Suprapubic skin (tissue), 4 donors: ENCODE measurements around the gene MSN.

ENCODE experiments used
- EP300 ChIP-seq: sonication (generic); formaldehyde crosslinking; IDR thresholded peaks from one replicate; pipeline ENCODE4 v1.6.1; 2017; ENCODE audit warnings: antibody characterized with exemption
- POLR2AphosphoS5 ChIP-seq, 3 donors: sonication (generic); formaldehyde crosslinking; IDR thresholded peaks; one replicate each; pipeline ENCODE4 v1.6.1; 2017; ENCODE audit warnings: antibody characterized with exemption in 3 of 3
- TF ChIP-seq, protein P1 (sequence below), 2 donors: fragments of 200-600 bp in 1 of 2; fragments of 450-650 bp in 1 of 2; sonication (generic) in 1 of 2; IDR thresholded peaks; one replicate each; pipeline ENCODE4 v1.5.1; 2016 to 2019; ENCODE audit warnings: antibody characterized with exemption in 2 of 2, mild to moderate bottlenecking in 1 of 2, moderate library complexity in 1 of 2

DNA sequence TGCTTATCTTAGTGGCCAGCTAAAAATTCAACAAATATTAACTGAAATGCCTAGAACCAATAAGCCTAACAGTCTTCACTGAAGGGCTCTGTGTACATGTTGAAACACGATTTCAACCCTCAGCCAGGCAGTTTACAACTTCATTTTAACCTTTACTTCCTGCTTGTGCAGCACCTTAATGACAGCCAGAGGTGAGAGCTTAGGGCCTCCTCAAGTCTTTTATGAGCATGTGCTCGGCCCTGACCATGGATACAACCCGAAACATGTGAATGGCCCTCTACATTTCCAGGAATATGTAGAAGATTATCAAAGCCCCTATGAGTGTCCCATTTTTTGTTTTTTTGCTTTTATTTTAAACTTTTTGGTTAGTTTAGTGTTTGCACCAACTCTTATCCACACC lies 88.3 kb downstream of the MSN start:
- TF ChIP-seq, protein P1, sequence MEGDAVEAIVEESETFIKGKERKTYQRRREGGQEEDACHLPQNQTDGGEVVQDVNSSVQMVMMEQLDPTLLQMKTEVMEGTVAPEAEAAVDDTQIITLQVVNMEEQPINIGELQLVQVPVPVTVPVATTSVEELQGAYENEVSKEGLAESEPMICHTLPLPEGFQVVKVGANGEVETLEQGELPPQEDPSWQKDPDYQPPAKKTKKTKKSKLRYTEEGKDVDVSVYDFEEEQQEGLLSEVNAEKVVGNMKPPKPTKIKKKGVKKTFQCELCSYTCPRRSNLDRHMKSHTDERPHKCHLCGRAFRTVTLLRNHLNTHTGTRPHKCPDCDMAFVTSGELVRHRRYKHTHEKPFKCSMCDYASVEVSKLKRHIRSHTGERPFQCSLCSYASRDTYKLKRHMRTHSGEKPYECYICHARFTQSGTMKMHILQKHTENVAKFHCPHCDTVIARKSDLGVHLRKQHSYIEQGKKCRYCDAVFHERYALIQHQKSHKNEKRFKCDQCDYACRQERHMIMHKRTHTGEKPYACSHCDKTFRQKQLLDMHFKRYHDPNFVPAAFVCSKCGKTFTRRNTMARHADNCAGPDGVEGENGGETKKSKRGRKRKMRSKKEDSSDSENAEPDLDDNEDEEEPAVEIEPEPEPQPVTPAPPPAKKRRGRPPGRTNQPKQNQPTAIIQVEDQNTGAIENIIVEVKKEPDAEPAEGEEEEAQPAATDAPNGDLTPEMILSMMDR (IDR thresholded peaks at IDR 0.05), result no peak
- no peak for TF ChIP-seq POLR2AphosphoS5 (IDR thresholded peaks at IDR 0.05)
- TF ChIP-seq EP300, result no peak
